ENCODE data around the gene OS9. TPM values are rescaled to one million over a fixed set of nuclear protein-coding genes. Genes with fewer than 3 reads are reported as not detected.
"Not testable (repeated sequence)": the region's sequence is repeated elsewhere in the genome, so short reads cannot be mapped to it uniquely, and the experiment has no call there.

OS9 gene
- total RNA-seq, 1 donor from 2014 or later: 148 TPM

DNA sequence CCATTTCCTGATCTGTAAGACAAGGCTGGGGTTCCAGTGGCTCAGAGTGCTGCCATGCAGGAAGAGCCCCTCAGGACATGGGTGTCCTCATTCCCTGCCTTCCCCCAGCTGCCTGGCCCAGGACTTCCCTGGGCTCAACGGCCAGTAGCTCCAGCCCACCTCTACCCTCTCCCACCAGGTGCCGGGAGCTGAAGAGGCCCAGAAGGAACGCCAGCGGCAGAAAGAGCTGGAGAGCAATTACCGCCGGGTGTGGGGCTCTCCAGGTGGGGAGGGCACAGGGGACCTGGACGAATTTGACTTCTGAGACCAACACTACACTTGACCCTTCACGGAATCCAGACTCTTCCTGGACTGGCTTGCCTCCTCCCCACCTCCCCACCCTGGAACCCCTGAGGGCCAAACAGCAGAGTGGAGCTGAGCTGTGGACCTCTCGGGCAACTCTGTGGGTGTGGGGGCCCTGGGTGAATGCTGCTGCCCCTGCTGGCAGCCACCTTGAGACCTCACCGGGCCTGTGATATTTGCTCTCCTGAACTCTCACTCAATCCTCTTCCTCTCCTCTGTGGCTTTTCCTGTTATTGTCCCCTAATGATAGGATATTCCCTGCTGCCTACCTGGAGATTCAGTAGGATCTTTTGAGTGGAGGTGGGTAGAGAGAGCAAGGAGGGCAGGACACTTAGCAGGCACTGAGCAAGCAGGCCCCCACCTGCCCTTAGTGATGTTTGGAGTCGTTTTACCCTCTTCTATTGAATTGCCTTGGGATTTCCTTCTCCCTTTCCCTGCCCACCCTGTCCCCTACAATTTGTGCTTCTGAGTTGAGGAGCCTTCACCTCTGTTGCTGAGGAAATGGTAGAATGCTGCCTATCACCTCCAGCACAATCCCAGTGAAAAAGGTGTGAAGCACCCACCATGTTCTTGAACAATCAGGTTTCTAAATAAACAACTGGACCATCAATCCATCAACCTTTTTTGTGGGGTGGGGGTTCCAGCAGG, 27.0 kb downstream of the OS9 start:
- Histone ChIP-seq H3K36me3 (ENCODE audit: control insufficient read depth in 3 of 3, insufficient read depth in 3 of 3, low read length in 3 of 3) (peaks cover 49 to 52% (median 49%) of the 10 kb centered on the region in 3 donors), H3K4me3 (ENCODE audit: low read length in 3 of 3) (no peak overlapping the region), H3K4me1 (ENCODE audit: control insufficient read depth in 3 of 3, insufficient read depth in 3 of 3, low read length in 3 of 3) (peaks cover 1 to 2% (median 2%) of the 10 kb centered on the region in 3 donors), H3K27me3 (ENCODE audit: control insufficient read depth in 3 of 3, insufficient read depth in 3 of 3, low read length in 3 of 3) (peaks cover 5 to 19% (median 18%) of the 10 kb centered on the region in 3 donors), H3K9ac (ENCODE audit: low read depth in 1 of 3, low read length in 3 of 3) (no peak overlapping the region), H3K27ac (ENCODE audit: low read depth, low read length) (no peak overlapping the region), H3K9me3 (ENCODE audit: control insufficient read depth in 3 of 3, low read length in 3 of 3) (no peaks in the 10 kb centered on the region)

DNA sequence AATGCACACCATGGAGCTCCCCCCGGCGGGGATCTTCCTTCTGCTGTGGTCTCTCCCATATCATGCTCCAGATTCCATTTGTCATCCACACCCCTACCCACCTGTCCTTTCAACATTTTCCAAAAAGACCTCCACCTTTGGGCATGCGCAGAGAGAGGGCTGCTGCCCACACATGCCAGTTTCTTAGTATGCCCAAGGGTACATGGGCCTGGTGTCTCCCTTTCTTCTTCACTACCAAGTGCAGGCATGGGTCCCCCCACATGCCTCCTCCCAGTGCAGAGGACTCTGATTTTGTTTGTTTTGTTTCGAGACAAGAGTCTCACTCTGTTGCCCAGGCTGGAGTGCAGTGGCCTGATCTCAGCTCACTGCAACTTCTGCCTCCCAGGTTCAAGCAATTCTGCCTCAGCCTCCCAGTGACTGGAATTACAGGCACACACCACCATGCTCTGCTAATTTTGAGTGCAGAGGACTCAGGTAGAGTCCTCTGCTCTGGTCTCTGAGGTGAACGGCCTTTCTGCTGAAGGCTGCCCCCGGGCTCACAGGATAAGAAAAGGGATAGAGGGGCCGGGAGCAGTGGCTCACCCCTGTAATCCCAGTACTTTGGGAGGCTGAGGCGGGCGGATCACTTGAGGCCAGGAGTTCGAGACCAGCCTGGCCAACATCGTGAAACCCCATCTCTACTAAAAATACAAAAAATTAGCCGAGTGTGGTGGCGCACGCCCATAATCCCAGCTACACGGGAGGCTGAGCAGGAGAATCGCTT, 28.1 kb downstream of the OS9 start:
- Histone ChIP-seq H3K4me1 (ENCODE audit: control insufficient read depth in 3 of 3, insufficient read depth in 3 of 3, low read length in 3 of 3) (peaks cover 9 to 12% (median 10%) of the 10 kb centered on the region in 3 donors), H3K27me3 (ENCODE audit: control insufficient read depth in 3 of 3, insufficient read depth in 3 of 3, low read length in 3 of 3) (peaks cover 8 to 30% (median 29%) of the 10 kb centered on the region in 3 donors), H3K36me3 (ENCODE audit: control insufficient read depth in 3 of 3, insufficient read depth in 3 of 3, low read length in 3 of 3) (peaks cover 37 to 41% (median 38%) of the 10 kb centered on the region in 3 donors)
- not testable (repeated sequence) for H3K9ac ChIP-seq (ENCODE audit: low read depth in 1 of 3, low read length in 3 of 3); H3K4me3 ChIP-seq (ENCODE audit: low read length in 3 of 3); H3K9me3 ChIP-seq (ENCODE audit: control insufficient read depth in 3 of 3, low read length in 3 of 3); H3K27ac ChIP-seq (ENCODE audit: low read depth, low read length)

DNA sequence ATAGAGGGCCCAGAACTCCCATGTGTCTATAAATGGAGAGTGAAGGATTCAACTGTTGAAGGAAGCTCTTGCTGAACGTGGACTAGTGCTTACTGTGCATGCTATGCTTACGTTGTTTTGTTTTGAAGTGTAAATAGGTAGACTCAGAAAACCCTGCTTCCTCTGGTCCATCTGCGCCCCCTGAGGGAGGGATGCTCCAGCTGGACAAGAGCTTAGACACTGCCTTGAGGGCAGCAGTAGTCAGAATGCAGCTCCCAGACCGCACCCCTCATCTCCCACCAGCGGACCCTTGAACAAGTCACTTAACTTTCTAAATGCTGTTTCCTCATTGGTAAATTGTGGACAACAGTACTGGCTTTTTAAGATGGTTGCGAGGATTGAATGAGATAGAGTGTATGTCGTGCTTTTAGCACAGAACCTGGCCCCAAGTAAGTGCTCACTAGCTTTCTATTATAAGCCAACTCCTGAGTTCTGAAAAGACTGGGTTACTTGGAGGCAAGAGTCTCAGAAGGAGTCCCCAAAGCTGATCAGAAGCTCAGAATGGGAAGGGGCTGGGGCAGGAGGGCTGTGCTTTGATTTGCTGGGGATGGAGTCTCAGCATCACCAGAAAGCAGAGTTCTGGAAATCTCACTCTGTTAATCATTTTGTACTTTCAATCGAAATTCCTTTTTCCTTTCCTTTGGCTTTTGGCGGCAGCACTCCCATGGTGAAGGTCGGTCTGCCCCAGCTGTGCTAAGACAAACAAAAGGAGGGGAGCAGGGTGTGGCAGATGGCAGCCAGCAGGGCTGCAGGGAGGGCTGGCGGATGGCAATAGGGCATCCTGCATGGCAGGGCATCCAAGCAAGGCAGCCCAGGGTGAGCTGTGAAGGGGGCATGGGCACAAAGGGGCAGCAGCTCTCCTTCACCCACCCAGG, 29.0 kb downstream of the OS9 start:
- no peak overlapping the region for H3K4me3 ChIP-seq (ENCODE audit: low read length in 3 of 3)
- H3K9ac ChIP-seq (ENCODE audit: low read depth in 1 of 3, low read length in 3 of 3): no peak overlapping the region
- no peaks in the 10 kb centered on the region for H3K9me3 ChIP-seq (ENCODE audit: control insufficient read depth in 3 of 3, low read length in 3 of 3)
- peaks cover 15 to 19% (median 18%) of the 10 kb centered on the region in 3 donors for H3K4me1 ChIP-seq (ENCODE audit: control insufficient read depth in 3 of 3, insufficient read depth in 3 of 3, low read length in 3 of 3)
- peaks cover 32 to 36% (median 33%) of the 10 kb centered on the region in 3 donors for H3K36me3 ChIP-seq (ENCODE audit: control insufficient read depth in 3 of 3, insufficient read depth in 3 of 3, low read length in 3 of 3)
- no peak overlapping the region for H3K27ac ChIP-seq (ENCODE audit: low read depth, low read length)
- H3K27me3 ChIP-seq (ENCODE audit: control insufficient read depth in 3 of 3, insufficient read depth in 3 of 3, low read length in 3 of 3): peaks cover 15 to 39% (median 39%) of the 10 kb centered on the region in 3 donors

- Histone ChIP-seq H3K4me1 (ENCODE audit: control insufficient read depth in 3 of 3, insufficient read depth in 3 of 3, low read length in 3 of 3) (peaks cover 15 to 19% (median 18%) of the 10 kb centered on the region in 3 donors), H3K4me3 (ENCODE audit: low read length in 3 of 3) (no peak overlapping the region), H3K27me3 (ENCODE audit: control insufficient read depth in 3 of 3, insufficient read depth in 3 of 3, low read length in 3 of 3) (peaks cover 15 to 44% (median 43%) of the 10 kb centered on the region in 3 donors), H3K27ac (ENCODE audit: low read depth, low read length) (no peak overlapping the region), H3K9ac (ENCODE audit: low read depth in 1 of 3, low read length in 3 of 3) (no peak overlapping the region), H3K9me3 (ENCODE audit: control insufficient read depth in 3 of 3, low read length in 3 of 3) (no peaks in the 10 kb centered on the region), H3K36me3 (ENCODE audit: control insufficient read depth in 3 of 3, insufficient read depth in 3 of 3, low read length in 3 of 3) (peaks cover 26 to 29% (median 27%) of the 10 kb centered on the region in 3 donors)
These were observed 29.7 kb downstream of the OS9 start for GRCh38 chr12:57723630-57723962.

- H3K4me3 ChIP-seq (ENCODE audit: low read length in 3 of 3): no peak overlapping the region
- peaks cover 19 to 23% (median 21%) of the 10 kb centered on the region in 3 donors for H3K36me3 ChIP-seq (ENCODE audit: control insufficient read depth in 3 of 3, insufficient read depth in 3 of 3, low read length in 3 of 3)
- H3K9ac ChIP-seq (ENCODE audit: low read depth in 1 of 3, low read length in 3 of 3): no peak overlapping the region
- H3K27ac ChIP-seq (ENCODE audit: low read depth, low read length): no peak overlapping the region
- no peaks in the 10 kb centered on the region for H3K9me3 ChIP-seq (ENCODE audit: control insufficient read depth in 3 of 3, low read length in 3 of 3)
- peaks cover 15 to 45% (median 43%) of the 10 kb centered on the region in 3 donors for H3K27me3 ChIP-seq (ENCODE audit: control insufficient read depth in 3 of 3, insufficient read depth in 3 of 3, low read length in 3 of 3)
- peaks cover 15 to 19% (median 18%) of the 10 kb centered on the region in 3 donors for H3K4me1 ChIP-seq (ENCODE audit: control insufficient read depth in 3 of 3, insufficient read depth in 3 of 3, low read length in 3 of 3)
These were observed 30.3 kb downstream of the OS9 start for GRCh38 chr12:57724003-57724935.

GRCh38 chr12:57724936-57725740, 31.2 kb downstream of the OS9 start:
- Histone ChIP-seq H3K9me3 (ENCODE audit: control insufficient read depth in 3 of 3, low read length in 3 of 3) (no peaks in the 10 kb centered on the region), H3K27me3 (ENCODE audit: control insufficient read depth in 3 of 3, insufficient read depth in 3 of 3, low read length in 3 of 3) (peaks cover 15 to 49% (median 43%) of the 10 kb centered on the region in 3 donors), H3K9ac (ENCODE audit: low read depth in 1 of 3, low read length in 3 of 3) (no peak overlapping the region), H3K36me3 (ENCODE audit: control insufficient read depth in 3 of 3, insufficient read depth in 3 of 3, low read length in 3 of 3) (peaks cover 11 to 15% (median 12%) of the 10 kb centered on the region in 3 donors), H3K27ac (ENCODE audit: low read depth, low read length) (no peak overlapping the region), H3K4me1 (ENCODE audit: control insufficient read depth in 3 of 3, insufficient read depth in 3 of 3, low read length in 3 of 3) (peaks cover 15 to 19% (median 18%) of the 10 kb centered on the region in 3 donors), H3K4me3 (ENCODE audit: low read length in 3 of 3) (no peak overlapping the region)

DNA sequence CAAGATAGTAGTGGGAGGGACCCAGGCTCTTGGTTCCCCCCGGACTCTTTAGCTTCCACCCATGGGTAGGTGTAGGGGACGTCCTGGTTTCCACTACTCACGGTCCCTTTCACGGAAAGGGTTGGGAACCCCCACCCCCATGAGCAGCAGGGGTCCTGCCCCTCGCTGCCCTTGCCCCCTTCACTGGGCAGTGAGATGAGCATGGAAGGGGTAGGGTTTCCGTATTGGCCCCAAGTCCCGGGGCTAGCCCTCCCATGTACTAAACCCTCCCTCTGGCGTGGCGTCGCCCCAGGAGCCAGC, 31.9 kb downstream of the OS9 start:
- peak overlapping the region; percentile 70 to 74 (median 71) for H3K4me3 ChIP-seq (ENCODE audit: low read length in 3 of 3)
- H3K9ac ChIP-seq (ENCODE audit: low read depth in 1 of 3, low read length in 3 of 3): peak overlapping the region in 1 of 3 donors; percentile 40
- no peak overlapping the region for H3K27ac ChIP-seq (ENCODE audit: low read depth, low read length)
- H3K27me3 ChIP-seq (ENCODE audit: control insufficient read depth in 3 of 3, insufficient read depth in 3 of 3, low read length in 3 of 3): peaks cover 18 to 52% (median 44%) of the 10 kb centered on the region in 3 donors
- no peaks in the 10 kb centered on the region for H3K9me3 ChIP-seq (ENCODE audit: control insufficient read depth in 3 of 3, low read length in 3 of 3)
- peaks cover 4 to 9% (median 6%) of the 10 kb centered on the region in 3 donors for H3K36me3 ChIP-seq (ENCODE audit: control insufficient read depth in 3 of 3, insufficient read depth in 3 of 3, low read length in 3 of 3)
- peaks cover 15 to 19% (median 18%) of the 10 kb centered on the region in 3 donors for H3K4me1 ChIP-seq (ENCODE audit: control insufficient read depth in 3 of 3, insufficient read depth in 3 of 3, low read length in 3 of 3)

GRCh38 chr12:57726151-57726883, 32.4 kb downstream of the OS9 start:
- peak overlapping the region; percentile 60 for H3K27ac ChIP-seq (ENCODE audit: low read depth, low read length)
- peak overlapping the region; percentile 30 to 57 (median 53) for H3K9ac ChIP-seq (ENCODE audit: low read depth in 1 of 3, low read length in 3 of 3)
- peaks cover 2 to 4% (median 2%) of the 10 kb centered on the region in 3 donors for H3K36me3 ChIP-seq (ENCODE audit: control insufficient read depth in 3 of 3, insufficient read depth in 3 of 3, low read length in 3 of 3)
- peak overlapping the region; percentile 70 to 74 (median 71) for H3K4me3 ChIP-seq (ENCODE audit: low read length in 3 of 3)
- peaks cover 18 to 55% (median 49%) of the 10 kb centered on the region in 3 donors for H3K27me3 ChIP-seq (ENCODE audit: control insufficient read depth in 3 of 3, insufficient read depth in 3 of 3, low read length in 3 of 3)
- peaks cover 15 to 19% (median 18%) of the 10 kb centered on the region in 3 donors for H3K4me1 ChIP-seq (ENCODE audit: control insufficient read depth in 3 of 3, insufficient read depth in 3 of 3, low read length in 3 of 3)
- H3K9me3 ChIP-seq (ENCODE audit: control insufficient read depth in 3 of 3, low read length in 3 of 3): no peaks in the 10 kb centered on the region

Measured in skeletal muscle tissue (tissue), 4 donors.